Kidney (tissue), 14 donors: ENCODE results near the gene BNIP2. TPM values are rescaled to one million over a fixed set of nuclear protein-coding genes. Genes with fewer than 3 reads are reported as not detected.
A peak's percentile ranks its signal among the peaks of the same experiment; 100 is the strongest.

ENCODE experiments used
- DNase-seq, 5 donors: peaks; one replicate each; pipeline ENCODE4 v3.0.0-alpha.2; 2013 to 2020
- FAIRE-seq: peaks from 2 replicates; lab custom pipeline; 2012; peaks lifted over from hg19 to GRCh38; lab: Jason Lieb, UNC
- H3K27ac ChIP-seq, 2 donors: one replicate each; pipeline ENCODE4 v1.7.0; 2013; ENCODE audit warnings: low read depth in 2 of 2, low read length in 2 of 2, inconsistent platforms in 1 of 2
- H3K27me3 ChIP-seq: one replicate; pipeline ENCODE4 v1.7.1; 2013; ENCODE audit warnings: low read length, inconsistent platforms; ENCODE audit not compliant: control insufficient read depth, insufficient read depth
- H3K36me3 ChIP-seq, 3 donors: one replicate each; pipeline versions ENCODE4 v1.7.0 to v1.7.1; 2013; ENCODE audit warnings: low read length in 3 of 3, control low read depth in 1 of 3, inconsistent platforms in 1 of 3; ENCODE audit not compliant: insufficient read depth in 3 of 3, control insufficient read depth in 2 of 3
- H3K4me1 ChIP-seq, 3 donors: one replicate each; pipeline versions ENCODE4 v1.7.0 to v1.7.1; 2013; ENCODE audit warnings: low read length in 3 of 3, inconsistent platforms in 1 of 3, low read depth in 1 of 3; ENCODE audit not compliant: control insufficient read depth in 2 of 3, insufficient read depth in 2 of 3
- H3K4me3 ChIP-seq, 3 donors: one replicate each; pipeline versions ENCODE4 v1.7.0 to v1.8.1; 2013; ENCODE audit warnings: low read length in 3 of 3, control low read depth in 1 of 3, inconsistent platforms in 1 of 3
- H3K9ac ChIP-seq, 3 donors: one replicate each; pipeline versions ENCODE4 v1.7.0 to v1.7.1; 2013; ENCODE audit warnings: low read length in 3 of 3, control low read depth in 1 of 3, inconsistent platforms in 1 of 3
- H3K9me3 ChIP-seq, 3 donors: one replicate each; pipeline versions ENCODE4 v1.7.0 to v1.7.1; 2013; ENCODE audit warnings: low read length in 3 of 3, control low read depth in 1 of 3, inconsistent platforms in 1 of 3; ENCODE audit not compliant: control insufficient read depth in 2 of 3, insufficient read depth in 1 of 3
- CTCF ChIP-seq: IDR thresholded peaks from 3 replicates; pipeline ENCODE4 v1.5.1; 2012; ENCODE audit warnings: mild to moderate bottlenecking, moderate library complexity, borderline replicate concordance; ENCODE audit not compliant: insufficient read depth; ENCODE audit errors: extremely low read depth
- intact Hi-C: fragments of 100-400 bp; cut with DNase I; formaldehyde crosslinking; loops from one replicate; pipeline ENCODE4 v1.11.1; 2022
- polyA plus RNA-seq: library from polyadenylated mRNA; stranded (reverse); fragments of 350-450 nt; fragmentation: Illumina TruSeq; extraction: RNeasy Lipid Tissue Mini Kit (QIAGEN cat#74804); gene quantifications from one replicate; pipeline ENCODE4 v1.2.3, GENCODE V29; 2014; ENCODE audit warnings: low read depth, low replicate concordance; ENCODE audit not compliant: insufficient read depth
- total RNA-seq: library from RNA; stranded (reverse); fragmentation: NEBNext Ultra II Directional; extraction: Animal tissue kit (Norgen Biotek cat#: 25700); gene quantifications from one replicate; pipeline ENCODE4 v1.2.1, GENCODE V29; 2021
- donor health status: control.
- donor health status: control.
- donor health status: control.
- donor health status: control.
- donor health status: control.
- donor health status: DM: yes; HTN: yes; CAD: no.
- donor health status: Normal renal cell carcinoma (clear cell type).

Gene BNIP2
- total and polyA plus RNA-seq, 2 donors from 2014 or later: 18.2 to 73.8 TPM

- Histone ChIP-seq H3K9ac (no peak overlapping the region), H3K27ac (no peak overlapping the region), H3K9me3 (no peaks in the 10 kb centered on the region), H3K4me1 (no peaks in the 10 kb centered on the region), H3K4me3 (no peak overlapping the region), H3K36me3 (no peaks in the 10 kb centered on the region), H3K27me3 (no peaks in the 10 kb centered on the region)
- TF ChIP-seq CTCF: no peak
- DNase-seq: peak in 2 of 5 donors; percentile 8 to 16
- no peak for FAIRE-seq
- intact Hi-C loops: no loop called here
Measured at GRCh38 chr15:59622289-59622688, 66.8 kb downstream of the BNIP2 start.

GRCh38 chr15:59618406-59618805, 70.7 kb downstream of the BNIP2 start:
- Histone ChIP-seq H3K9ac (no peak overlapping the region), H3K9me3 (no peaks in the 10 kb centered on the region), H3K4me3 (no peak overlapping the region), H3K4me1 (no peaks in the 10 kb centered on the region), H3K36me3 (no peaks in the 10 kb centered on the region), H3K27me3 (no peaks in the 10 kb centered on the region), H3K27ac (no peak overlapping the region)
- no peak for TF ChIP-seq CTCF
- no peak for DNase-seq
- FAIRE-seq: no peak
- intact Hi-C loops: no loop called here

- TF ChIP-seq CTCF: peak; percentile 29
- FAIRE-seq (no peak), DNase-seq (peak in 4 of 5 donors; percentile 40 to 78 (median 54))
Measured at GRCh38 chr15:59616379-59616778, 72.7 kb downstream of the BNIP2 start.

DNA sequence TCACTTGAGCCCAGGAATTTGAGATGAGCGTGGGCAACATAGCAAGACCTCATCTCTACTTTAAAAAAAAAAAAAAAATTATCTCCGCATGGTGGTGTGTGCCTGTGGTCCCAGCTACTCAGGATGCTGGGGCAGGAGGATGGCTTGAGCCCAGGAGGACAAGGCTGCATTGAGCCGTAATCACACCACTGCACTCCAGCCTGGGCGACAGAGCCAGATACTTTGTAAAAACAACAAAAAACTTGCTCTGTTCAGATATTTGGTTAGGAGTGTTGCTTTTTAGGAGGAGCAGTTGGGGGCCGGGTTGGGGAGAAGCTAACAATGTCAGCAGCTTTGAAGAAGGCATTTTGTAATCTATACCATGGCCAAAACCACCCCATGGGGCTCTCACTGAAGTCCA, 73.5 kb downstream of the BNIP2 start:
- Histone ChIP-seq H3K36me3 (no peaks in the 10 kb centered on the region), H3K27ac (no peak overlapping the region), H3K4me3 (no peak overlapping the region), H3K9ac (no peak overlapping the region), H3K9me3 (no peaks in the 10 kb centered on the region), H3K4me1 (peaks cover 0 to 7% (median 0%) of the 10 kb centered on the region in 3 donors), H3K27me3 (no peaks in the 10 kb centered on the region)
- intact Hi-C loops: no loop called here
- FAIRE-seq (no peak), DNase-seq (no peak)
- TF ChIP-seq CTCF: no peak

More at GRCh38 chr15:59616379-59616778, 72.7 kb downstream of the BNIP2 start:
- H3K4me3 ChIP-seq: no peak overlapping the region
- no peaks in the 10 kb centered on the region for H3K9me3 ChIP-seq
- no peak overlapping the region for H3K9ac ChIP-seq
- H3K4me1 ChIP-seq: peaks cover 0 to 5% (median 0%) of the 10 kb centered on the region in 3 donors
- intact Hi-C loops: no loop called here
- no peaks in the 10 kb centered on the region for H3K36me3 ChIP-seq
- H3K27ac ChIP-seq: no peak overlapping the region
- no peaks in the 10 kb centered on the region for H3K27me3 ChIP-seq
